HEK293 (cell line): ENCODE measurements around the gene MYH13.

ENCODE experiments used
- CTCF ChIA-PET: fragments of 350-600 bp; formaldehyde crosslinking; extraction: SDS; loops from one replicate; lab custom pipeline; 2021; ENCODE audit warnings: antibody characterized with exemption; lab: Yijun Ruan, JAX
- POLR2A ChIA-PET: fragments of 300-600 bp; formaldehyde crosslinking; extraction: SDS; loops from one replicate; lab custom pipeline; 2020; ENCODE audit warnings: antibody characterized with exemption, inconsistent platforms; lab: Yijun Ruan, JAX
- H3K27ac ChIP-seq: fragments of 200-500 bp; sonication (Bioruptor generic); 2 replicates; pipeline ENCODE4 v1.5.1; 2014; ENCODE audit warnings: low read depth, low read length, control low read depth, inconsistent platforms; ENCODE audit errors: extremely low read depth
- H3K36me3 ChIP-seq, 2 experiments: fragments of 200-500 bp in 1 of 2; sonication (Bioruptor generic) in 1 of 2; 1 replicate in 1 of 2; 2 replicates in 1 of 2; pipeline ENCODE4 v1.5.1; 2014 to 2017; ENCODE audit warnings: inconsistent platforms in 2 of 2, low read length in 2 of 2; ENCODE audit not compliant: control insufficient read depth in 2 of 2, insufficient read depth in 1 of 2
- H3K4me1 ChIP-seq: fragments of 200-500 bp; sonication (Bioruptor generic); 2 replicates; pipeline ENCODE4 v1.5.1; 2014; ENCODE audit warnings: mild to moderate bottlenecking, low read length, inconsistent platforms; ENCODE audit not compliant: control insufficient read depth, insufficient read depth
- H3K4me3 ChIP-seq: 2 replicates; pipeline ENCODE4 v1.5.1; 2011; ENCODE audit warnings: low read depth, mild to moderate bottlenecking, control low read depth, low read length, moderate library complexity
- H3K9me3 ChIP-seq: fragments of 200-500 bp; sonication (Bioruptor generic); 2 replicates; pipeline ENCODE4 v1.5.1; 2014; ENCODE audit warnings: low read depth, low read length, inconsistent platforms; ENCODE audit not compliant: control insufficient read depth, insufficient read depth
- ATF2 ChIP-seq: fragments of 450-650 bp; formaldehyde crosslinking; IDR thresholded peaks from 2 replicates; pipeline ENCODE4 v1.5.1; 2016; ENCODE audit warnings: missing biosample characterization, missing genetic modification characterization, low read depth
- GLIS2 ChIP-seq: fragments of 450-650 bp; formaldehyde crosslinking; IDR thresholded peaks from 2 replicates; pipeline ENCODE4 v1.5.1; 2016; ENCODE audit warnings: missing biosample characterization, missing genetic modification characterization
- IKZF3 ChIP-seq: fragments of 450-650 bp; IDR thresholded peaks from 2 replicates; pipeline ENCODE4 v1.5.0; 2018; ENCODE audit warnings: missing biosample characterization, mild to moderate bottlenecking, missing genetic modification characterization, moderate library complexity
- KLF16 ChIP-seq: fragments of 450-650 bp; formaldehyde crosslinking; IDR thresholded peaks from 2 replicates; pipeline ENCODE4 v1.5.1; 2017; ENCODE audit warnings: missing biosample characterization, missing genetic modification characterization
- KLF17 ChIP-seq: fragments of 450-650 bp; formaldehyde crosslinking; IDR thresholded peaks from 2 replicates; pipeline ENCODE4 v1.5.1; 2016; ENCODE audit warnings: missing biosample characterization, missing genetic modification characterization
- PRDM10 ChIP-seq: fragments of 450-650 bp; formaldehyde crosslinking; IDR thresholded peaks from 2 replicates; pipeline ENCODE4 v1.5.1; 2016; ENCODE audit warnings: missing biosample characterization, missing genetic modification characterization
- RBAK ChIP-seq: fragments of 450-650 bp; formaldehyde crosslinking; IDR thresholded peaks from 2 replicates; pipeline ENCODE4 v1.5.1; 2016; ENCODE audit warnings: missing biosample characterization, missing genetic modification characterization
- TRIM28 ChIP-seq: IDR thresholded peaks from 2 replicates; pipeline ENCODE4 v1.6.1; 2011; ENCODE audit warnings: low read length, control low read depth, borderline replicate concordance
- ZBTB1 ChIP-seq: fragments of 450-650 bp; formaldehyde crosslinking; IDR thresholded peaks from 2 replicates; pipeline ENCODE4 v1.5.1; 2016; ENCODE audit warnings: missing biosample characterization, missing genetic modification characterization
- ZBTB10 ChIP-seq: fragments of 450-650 bp; formaldehyde crosslinking; IDR thresholded peaks from 2 replicates; pipeline ENCODE4 v1.5.1; 2016; ENCODE audit warnings: missing biosample characterization, missing genetic modification characterization
- ZBTB49 ChIP-seq: fragments of 450-650 bp; formaldehyde crosslinking; IDR thresholded peaks from 2 replicates; pipeline ENCODE4 v1.5.1; 2016; ENCODE audit warnings: missing biosample characterization, missing genetic modification characterization, low read depth
- ZFP37 ChIP-seq: fragments of 450-650 bp; formaldehyde crosslinking; IDR thresholded peaks from 2 replicates; pipeline ENCODE4 v1.5.1; 2016; ENCODE audit warnings: missing biosample characterization, missing genetic modification characterization
- ZNF140 ChIP-seq: fragments of 450-650 bp; formaldehyde crosslinking; IDR thresholded peaks from 2 replicates; pipeline ENCODE4 v1.5.1; 2016; ENCODE audit warnings: missing biosample characterization, missing genetic modification characterization
- ZNF157 ChIP-seq: fragments of 450-650 bp; formaldehyde crosslinking; IDR thresholded peaks from 2 replicates; pipeline ENCODE4 v1.5.1; 2016; ENCODE audit warnings: missing biosample characterization, missing genetic modification characterization
- ZNF2 ChIP-seq: fragments of 450-650 bp; formaldehyde crosslinking; IDR thresholded peaks from 2 replicates; pipeline ENCODE4 v1.5.1; 2016; ENCODE audit warnings: missing biosample characterization, missing genetic modification characterization
- ZNF221 ChIP-seq: fragments of 450-650 bp; formaldehyde crosslinking; IDR thresholded peaks from 2 replicates; pipeline ENCODE4 v1.5.1; 2017; ENCODE audit warnings: missing biosample characterization, missing genetic modification characterization, borderline replicate concordance
- ZNF266 ChIP-seq: fragments of 450-650 bp; formaldehyde crosslinking; IDR thresholded peaks from 2 replicates; pipeline ENCODE4 v1.5.1; 2016; ENCODE audit warnings: missing biosample characterization, missing genetic modification characterization, low read depth
- ZNF416 ChIP-seq: fragments of 450-650 bp; formaldehyde crosslinking; IDR thresholded peaks from 2 replicates; pipeline ENCODE4 v1.5.1; 2016; ENCODE audit warnings: missing biosample characterization, missing genetic modification characterization
- ZNF423 ChIP-seq: fragments of 450-650 bp; formaldehyde crosslinking; IDR thresholded peaks from 2 replicates; pipeline ENCODE4 v1.5.1; 2016; ENCODE audit warnings: missing biosample characterization, missing genetic modification characterization
- ZNF521 ChIP-seq: fragments of 450-650 bp; formaldehyde crosslinking; IDR thresholded peaks from 2 replicates; pipeline ENCODE4 v1.5.1; 2017; ENCODE audit warnings: missing biosample characterization, mild to moderate bottlenecking, missing genetic modification characterization
- ZNF544 ChIP-seq: fragments of 450-650 bp; formaldehyde crosslinking; IDR thresholded peaks from 2 replicates; pipeline ENCODE4 v1.5.0; 2017; ENCODE audit warnings: missing biosample characterization, missing genetic modification characterization
- ZNF600 ChIP-seq: fragments of 450-650 bp; formaldehyde crosslinking; IDR thresholded peaks from 2 replicates; pipeline ENCODE4 v1.5.1; 2016; ENCODE audit warnings: missing biosample characterization, missing genetic modification characterization
- ZNF791 ChIP-seq: fragments of 450-650 bp; formaldehyde crosslinking; IDR thresholded peaks from 2 replicates; pipeline ENCODE4 v1.5.1; 2016; ENCODE audit warnings: missing biosample characterization, missing genetic modification characterization
- ZNF837 ChIP-seq: fragments of 450-650 bp; formaldehyde crosslinking; IDR thresholded peaks from 2 replicates; pipeline ENCODE4 v1.5.1; 2016; ENCODE audit warnings: missing biosample characterization, missing genetic modification characterization
- ZSCAN16 ChIP-seq: fragments of 450-650 bp; formaldehyde crosslinking; IDR thresholded peaks from 2 replicates; pipeline ENCODE4 v1.5.1; 2016; ENCODE audit warnings: missing biosample characterization, missing genetic modification characterization
- ZSCAN23 ChIP-seq: fragments of 450-650 bp; formaldehyde crosslinking; IDR thresholded peaks from 2 replicates; pipeline ENCODE4 v1.5.1; 2016; ENCODE audit warnings: missing biosample characterization, missing genetic modification characterization

MYH13 gene

DNA sequence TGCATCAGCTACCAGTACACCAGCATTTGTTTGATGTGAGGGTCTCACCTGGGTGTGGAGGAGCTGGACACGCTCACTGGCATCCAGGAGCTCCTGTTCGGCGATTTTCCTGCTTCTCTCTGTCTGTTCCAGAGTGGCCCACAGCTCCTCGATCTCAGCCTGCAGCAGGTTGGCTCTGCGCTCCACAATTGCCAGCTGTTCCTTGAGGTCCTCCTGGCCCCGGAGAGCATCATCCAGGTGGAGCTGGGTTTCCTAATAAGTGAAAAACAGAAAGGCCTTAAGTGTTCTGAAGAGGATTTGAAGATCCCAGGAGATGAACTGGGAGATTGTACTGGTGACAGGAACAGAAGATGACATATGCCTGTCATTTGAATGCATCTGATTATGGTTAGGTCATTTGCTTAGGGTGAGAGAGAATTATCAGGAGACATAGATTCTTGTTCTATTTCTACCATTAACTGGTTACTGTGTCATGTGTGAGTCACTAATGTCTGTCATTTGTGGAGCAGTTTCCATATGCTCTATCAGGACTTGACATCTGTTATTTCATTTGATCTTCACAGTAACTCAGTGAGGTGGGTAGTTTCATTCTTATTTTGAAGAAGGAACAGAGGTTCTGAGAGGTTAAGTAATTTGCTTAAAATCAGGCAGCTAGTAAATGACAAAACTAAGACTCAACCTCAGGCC is 21.5 kb upstream of the MYH13 start:
- no peak overlapping the region for H3K27ac ChIP-seq
- ChIA-PET CTCF (interaction anchor here (0.6 to 1.8 kb wide), 2 partner anchors 223 to 467 kb away, joined by 3 to 6 read pairs; no protein-coding TSS in a partner anchor), POLR2A (interaction anchor here (0.6 kb wide), 1 partner anchor 41 kb away, joined by 3 read pairs; no protein-coding TSS in a partner anchor)
- no peaks in the 10 kb centered on the region for H3K36me3 ChIP-seq
- H3K4me1 ChIP-seq: no peaks in the 10 kb centered on the region
- no peak overlapping the region for H3K4me3 ChIP-seq
- TF ChIP-seq ZFP37 (tag by site-specific recombination): no peak
- no peak for TF ChIP-seq TRIM28
- TF ChIP-seq ATF2 (tag by site-specific recombination): no peak
- TF ChIP-seq ZNF416 (tag by site-specific recombination): no peak
- TF ChIP-seq KLF16 (tag by site-specific recombination): no peak
- no peak for TF ChIP-seq ZNF423 (tag by site-specific recombination)
- no peak for TF ChIP-seq ZBTB1 (tag by site-specific recombination)
- TF ChIP-seq ZNF791: no peak
- TF ChIP-seq ZBTB49 (tag by site-specific recombination): no peak
- TF ChIP-seq ZNF600: no peak
- TF ChIP-seq IKZF3 (tag by site-specific recombination): no peak
- no peak for TF ChIP-seq ZNF521 (tag by site-specific recombination)
- TF ChIP-seq ZNF2 (tag by site-specific recombination): no peak
- TF ChIP-seq ZNF221 (tag by site-specific recombination): no peak
- TF ChIP-seq GLIS2: no peak
- TF ChIP-seq ZNF837 (tag by site-specific recombination): no peak
- no peak for TF ChIP-seq ZNF140 (tag by site-specific recombination)
- TF ChIP-seq ZSCAN23 (tag by site-specific recombination): no peak
- no peak for TF ChIP-seq KLF17 (tag by site-specific recombination)
- H3K9me3 ChIP-seq: no peaks in the 10 kb centered on the region

DNA sequence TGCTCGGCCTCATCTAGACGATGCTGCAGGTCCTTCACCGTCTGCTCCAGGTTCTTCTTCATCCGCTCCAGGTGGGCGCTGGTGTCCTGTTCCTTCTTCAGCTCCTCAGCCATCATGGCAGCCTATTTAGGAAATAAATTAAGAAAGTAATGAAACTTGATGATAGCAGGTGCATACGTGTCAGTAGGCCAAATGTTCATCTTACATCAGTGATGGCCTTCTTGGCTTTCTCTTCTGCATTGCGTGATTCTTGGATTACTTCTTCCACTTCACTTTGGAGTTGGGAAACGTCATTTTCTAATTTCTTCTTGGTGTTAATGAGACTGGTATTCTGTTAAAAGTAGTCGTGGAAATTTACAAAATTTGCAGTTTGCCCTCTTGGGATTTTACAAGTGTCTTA is 20.1 kb upstream of the MYH13 start:
- Histone ChIP-seq H3K36me3 (no peaks in the 10 kb centered on the region), H3K4me3 (no peak overlapping the region), H3K4me1 (no peaks in the 10 kb centered on the region), H3K27ac (no peak overlapping the region), H3K9me3 (no peaks in the 10 kb centered on the region)
- CTCF ChIA-PET: no interaction called here
- POLR2A ChIA-PET: no interaction called here
- no peak for TF ChIP-seq ZNF544 (tag by site-specific recombination)
- TF ChIP-seq RBAK (tag by site-specific recombination): no peak
- TF ChIP-seq ZNF266 (tag by site-specific recombination): no peak
- TF ChIP-seq PRDM10: no peak
- no peak for TF ChIP-seq TRIM28
- TF ChIP-seq ZBTB10 (tag by site-specific recombination): no peak
- no peak for TF ChIP-seq ZSCAN16 (tag by site-specific recombination)
- TF ChIP-seq ZNF157 (tag by site-specific recombination): no peak
- no peak for TF ChIP-seq IKZF3 (tag by site-specific recombination)
- TF ChIP-seq ZNF2 (tag by site-specific recombination): no peak
